Ishikawa (cell line): Measurements from ENCODE around the gene VPS72.

ENCODE experiments used
- CEBPB ChIP-seq: IDR thresholded peaks from 2 replicates; pipeline ENCODE4 v1.6.1; 2012
- CREB1 ChIP-seq: IDR thresholded peaks from 2 replicates; pipeline ENCODE4 v1.6.1; 2012; ENCODE audit warnings: low read depth
- EGR1 ChIP-seq: IDR thresholded peaks from 2 replicates; pipeline ENCODE4 v1.6.1; 2012
- EP300 ChIP-seq: IDR thresholded peaks from 2 replicates; pipeline ENCODE4 v1.6.1; 2012; ENCODE audit warnings: borderline replicate concordance
- FOXM1 ChIP-seq: IDR thresholded peaks from 2 replicates; pipeline ENCODE4 v1.6.1; 2012; ENCODE audit warnings: low read depth, borderline replicate concordance
- MAX ChIP-seq: IDR thresholded peaks from 2 replicates; pipeline ENCODE4 v1.6.1; 2012
- NFIC ChIP-seq: IDR thresholded peaks from 2 replicates; pipeline ENCODE4 v1.6.1; 2012
- RAD21 ChIP-seq: IDR thresholded peaks from 2 replicates; pipeline ENCODE4 v1.6.1; 2012; ENCODE audit warnings: low read depth
- REST ChIP-seq: IDR thresholded peaks from 2 replicates; pipeline ENCODE4 v1.6.1; 2012; ENCODE audit warnings: low read depth, mild to moderate bottlenecking
- TAF1 ChIP-seq: IDR thresholded peaks from 2 replicates; pipeline ENCODE4 v1.6.1; 2012; ENCODE audit warnings: low read depth, mild to moderate bottlenecking
- TCF12 ChIP-seq: IDR thresholded peaks from 2 replicates; pipeline ENCODE4 v1.6.1; 2012; ENCODE audit warnings: low read depth
- TEAD4 ChIP-seq: IDR thresholded peaks from 2 replicates; pipeline ENCODE4 v1.6.1; 2012
- USF1 ChIP-seq: IDR thresholded peaks from 2 replicates; pipeline ENCODE4 v1.6.1; 2012
- YY1 ChIP-seq: IDR thresholded peaks from 2 replicates; pipeline ENCODE4 v1.6.1; 2012; ENCODE audit warnings: low read depth
- ZBTB7A ChIP-seq: IDR thresholded peaks from 2 replicates; pipeline ENCODE4 v1.6.1; 2012; ENCODE audit warnings: low read depth

Gene VPS72

GRCh38 chr1:151137789-151138188 is 52.2 kb downstream of the VPS72 start:
- TF ChIP-seq RAD21 (no peak), FOXM1 (no peak), EGR1 (no peak)

- no peak for TF ChIP-seq TAF1
- no peak for TF ChIP-seq EP300
- no peak for TF ChIP-seq REST
- TF ChIP-seq CREB1: no peak
- TF ChIP-seq USF1: no peak
- TF ChIP-seq FOXM1: no peak
- TF ChIP-seq RAD21: no peak
- TF ChIP-seq NFIC: no peak
- TF ChIP-seq YY1: no peak
- no peak for TF ChIP-seq CEBPB
- no peak for TF ChIP-seq TCF12
- TF ChIP-seq ZBTB7A: no peak
- no peak for TF ChIP-seq TEAD4
- TF ChIP-seq EGR1: no peak
- no peak for TF ChIP-seq MAX
These were observed 54.3 kb downstream of the VPS72 start for GRCh38 chr1:151135433-151136385.

- TF ChIP-seq TCF12 (no peak), USF1 (no peak), FOXM1 (no peak), EGR1 (no peak)
These were observed 55.0 kb downstream of the VPS72 start for GRCh38 chr1:151134991-151135390.

- TF ChIP-seq TAF1 (no peak), FOXM1 (no peak), TEAD4 (no peak), REST (no peak), USF1 (no peak), ZBTB7A (no peak), MAX (no peak)
These were observed 55.6 kb downstream of the VPS72 start for GRCh38 chr1:151134396-151134795.

- TF ChIP-seq MAX: no peak
- no peak for TF ChIP-seq EGR1
- TF ChIP-seq TAF1: no peak
- no peak for TF ChIP-seq TEAD4
- no peak for TF ChIP-seq USF1
- TF ChIP-seq RAD21: no peak
- no peak for TF ChIP-seq CREB1
- TF ChIP-seq ZBTB7A: no peak
These were observed 56.8 kb downstream of the VPS72 start for GRCh38 chr1:151133018-151133806.
